Sigmoid colon (tissue), 4 donors: ENCODE measurements around the gene ZNF141.

Experiments
- CTCF ChIP-seq, 4 experiments: fragments of 450-650 bp in 3 of 4; fragments of 200-600 bp in 1 of 4; IDR thresholded peaks; one replicate each; pipeline ENCODE4 v1.5.1; 2016 to 2019; ENCODE audit warnings: antibody characterized with exemption in 4 of 4, mild to moderate bottlenecking in 3 of 4, moderate library complexity in 2 of 4
- POLR2A ChIP-seq, 2 donors: fragments of 450-650 bp; IDR thresholded peaks; one replicate each; pipeline ENCODE4 v1.6.1; 2016; ENCODE audit warnings: antibody characterized with exemption in 2 of 2, mild to moderate bottlenecking in 2 of 2, moderate library complexity in 2 of 2
- POLR2AphosphoS5 ChIP-seq, 4 donors: sonication (generic); formaldehyde crosslinking; IDR thresholded peaks; one replicate each; pipeline ENCODE4 v1.6.1; 2017; ENCODE audit warnings: antibody characterized with exemption in 4 of 4

- TF ChIP-seq CTCF (IDR thresholded peaks at IDR 0.05) (no peak), POLR2A (IDR thresholded peaks at IDR 0.05) (no peak), POLR2AphosphoS5 (IDR thresholded peaks at IDR 0.05) (no peak)
Observed at GRCh38 chr4:385934-386707, 48.5 kb downstream of the ZNF141 start.
